PFSK-1 (cell line): ENCODE measurements around the gene CWC25.

Source experiments
- POLR2AphosphoS5 ChIP-seq: IDR thresholded peaks from 2 replicates; pipeline ENCODE4 v1.6.1; 2012; ENCODE audit warnings: low read depth, mild to moderate bottlenecking, control low read depth, low read length, moderate library complexity
- SIN3A ChIP-seq: IDR thresholded peaks from 2 replicates; pipeline ENCODE4 v1.6.1; 2012; ENCODE audit warnings: mild to moderate bottlenecking, low read length, moderate library complexity, borderline replicate concordance; ENCODE audit not compliant: insufficient read depth
- TAF1 ChIP-seq: IDR thresholded peaks from 2 replicates; pipeline ENCODE4 v1.6.1; 2012; ENCODE audit warnings: low read length, control low read depth, borderline replicate concordance; ENCODE audit not compliant: insufficient read depth
- TF ChIP-seq, protein P1 (sequence below), 2 experiments: IDR thresholded peaks; 2 replicates each; pipeline versions ENCODE4 v1.6.1 to v1.8.0; 2011 to 2012; ENCODE audit warnings: low read depth in 2 of 2, low read length in 2 of 2, control low read depth in 1 of 2, inconsistent platforms in 1 of 2, mild to moderate bottlenecking in 1 of 2, moderate library complexity in 1 of 2; ENCODE audit not compliant: insufficient read depth in 1 of 2

DNA sequence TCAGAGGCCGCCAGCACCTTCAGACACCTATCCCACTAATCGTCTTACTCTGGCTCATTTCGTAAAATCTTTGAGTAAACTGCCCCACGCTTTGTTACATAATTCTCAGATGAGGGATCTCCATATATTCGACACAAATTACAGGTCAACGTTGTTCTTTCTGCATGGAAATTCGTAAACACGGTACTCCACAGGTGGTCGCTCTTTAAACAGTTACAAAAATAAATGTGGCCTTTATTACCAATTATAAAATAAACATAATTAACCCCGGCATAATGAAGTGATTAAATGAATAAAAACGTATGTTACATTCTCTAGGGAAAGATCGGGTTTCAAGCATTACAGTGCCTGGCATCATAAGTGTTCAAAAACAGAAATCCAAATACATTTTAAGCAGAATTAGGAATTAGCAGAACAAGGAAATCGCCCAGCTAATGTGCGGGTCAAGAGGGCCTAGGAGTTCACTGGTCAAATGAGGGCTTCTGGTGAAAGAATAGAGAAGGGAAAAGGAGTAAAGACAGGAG is 24.8 kb downstream of the CWC25 start:
- TF ChIP-seq POLR2AphosphoS5 (no peak; the same call in 1 of the 2 replicates), SIN3A (no peak), TAF1 (peak; percentile 59; the same call in 1 of the 2 replicates)
- TF ChIP-seq, protein P1, sequence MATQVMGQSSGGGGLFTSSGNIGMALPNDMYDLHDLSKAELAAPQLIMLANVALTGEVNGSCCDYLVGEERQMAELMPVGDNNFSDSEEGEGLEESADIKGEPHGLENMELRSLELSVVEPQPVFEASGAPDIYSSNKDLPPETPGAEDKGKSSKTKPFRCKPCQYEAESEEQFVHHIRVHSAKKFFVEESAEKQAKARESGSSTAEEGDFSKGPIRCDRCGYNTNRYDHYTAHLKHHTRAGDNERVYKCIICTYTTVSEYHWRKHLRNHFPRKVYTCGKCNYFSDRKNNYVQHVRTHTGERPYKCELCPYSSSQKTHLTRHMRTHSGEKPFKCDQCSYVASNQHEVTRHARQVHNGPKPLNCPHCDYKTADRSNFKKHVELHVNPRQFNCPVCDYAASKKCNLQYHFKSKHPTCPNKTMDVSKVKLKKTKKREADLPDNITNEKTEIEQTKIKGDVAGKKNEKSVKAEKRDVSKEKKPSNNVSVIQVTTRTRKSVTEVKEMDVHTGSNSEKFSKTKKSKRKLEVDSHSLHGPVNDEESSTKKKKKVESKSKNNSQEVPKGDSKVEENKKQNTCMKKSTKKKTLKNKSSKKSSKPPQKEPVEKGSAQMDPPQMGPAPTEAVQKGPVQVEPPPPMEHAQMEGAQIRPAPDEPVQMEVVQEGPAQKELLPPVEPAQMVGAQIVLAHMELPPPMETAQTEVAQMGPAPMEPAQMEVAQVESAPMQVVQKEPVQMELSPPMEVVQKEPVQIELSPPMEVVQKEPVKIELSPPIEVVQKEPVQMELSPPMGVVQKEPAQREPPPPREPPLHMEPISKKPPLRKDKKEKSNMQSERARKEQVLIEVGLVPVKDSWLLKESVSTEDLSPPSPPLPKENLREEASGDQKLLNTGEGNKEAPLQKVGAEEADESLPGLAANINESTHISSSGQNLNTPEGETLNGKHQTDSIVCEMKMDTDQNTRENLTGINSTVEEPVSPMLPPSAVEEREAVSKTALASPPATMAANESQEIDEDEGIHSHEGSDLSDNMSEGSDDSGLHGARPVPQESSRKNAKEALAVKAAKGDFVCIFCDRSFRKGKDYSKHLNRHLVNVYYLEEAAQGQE (IDR thresholded peaks at IDR 0.05; ENCODE audit: insufficient read depth in 1 of 2, low read depth in 2 of 2, low read length in 2 of 2), result no peak
